HCT116 (cell line): ENCODE measurements around the gene TBC1D16. TPM values are rescaled to one million over a fixed set of nuclear protein-coding genes. Genes with fewer than 3 reads are reported as not detected.

Experiments used
- ATAC-seq: fragments of 200-7000 bp; cut with Tn5 transposase; 2 replicates; pipeline ENCODE4 v1.9.1; 2020; ENCODE audit warnings: mild to moderate bottlenecking, moderate library complexity
- BruUV-seq: library from RNA; stranded (reverse); fragments of 400-500 nt; replicated peaks from 2 replicates; lab custom pipeline; 2021; lab: Mats Ljungman, UMichigan
- CTCF ChIA-PET: fragments of 300-600 bp; sonication (Branson Sonifier 250); formaldehyde crosslinking; loops from one replicate; lab custom pipeline; 2021; ENCODE audit warnings: antibody characterized with exemption; lab: Charles Lee
- POLR2A ChIA-PET: fragments of 300-600, 350-600 bp; sonication (Branson Sonifier 250); formaldehyde crosslinking; loops from one replicate; lab custom pipeline; 2021; ENCODE audit warnings: antibody characterized with exemption; lab: Charles Lee
- RAD21 ChIA-PET, 2 experiments: fragments of 300-600 bp; sonication (Branson Sonifier 250); formaldehyde crosslinking; loops; one replicate each; lab custom pipeline; 2023; ENCODE audit warnings: low total read pairs in 2 of 2; ENCODE audit not compliant: uncharacterized antibody in 2 of 2, unreplicated experiment in 2 of 2, low non-redundant PET in 1 of 2; lab: Charles Lee
- DNase-seq: peaks from one replicate; pipeline ENCODE4 v3.0.0-alpha.2; 2010; ENCODE audit warnings: low read depth, low spot score
- H2AFZ ChIP-seq: fragments of 200-600 bp; shearing (Covaris generic), sonication (generic); 2 replicates; pipeline ENCODE4 v1.6.1; 2017; ENCODE audit warnings: low read depth, mixed run types, mixed read lengths, antibody characterized with exemption, low read length; ENCODE audit not compliant: poor library complexity, severe bottlenecking
- H3K27ac ChIP-seq: 2 replicates; pipeline ENCODE4 v1.5.1; 2012; ENCODE audit warnings: low read depth, low read length
- H3K27me3 ChIP-seq: fragments of 200-600 bp; sonication (generic); 2 replicates; pipeline ENCODE4 v1.6.1; 2016; ENCODE audit warnings: mixed run types, low read length, mixed read lengths; ENCODE audit not compliant: insufficient read depth
- H3K36me3 ChIP-seq, 2 experiments: fragments of 200-500 bp in 1 of 2; fragments of 200-600 bp in 1 of 2; sonication (Bioruptor generic) in 1 of 2; sonication (generic) in 1 of 2; 2 replicates each; pipeline versions ENCODE4 v1.5.1 to v1.6.1; 2014 to 2016; ENCODE audit warnings: low read length in 2 of 2, inconsistent platforms in 1 of 2, mixed read lengths in 1 of 2, mixed run types in 1 of 2; ENCODE audit not compliant: insufficient read depth in 2 of 2, control insufficient read depth in 1 of 2
- H3K4me1 ChIP-seq, 2 experiments: fragments of 200-600 bp in 1 of 2; sonication (generic) in 1 of 2; 2 replicates each; pipeline versions ENCODE4 v1.5.1 to v1.6.1; 2012 to 2017; ENCODE audit warnings: low read length in 2 of 2, inconsistent platforms in 1 of 2, mild to moderate bottlenecking in 1 of 2, mixed read lengths in 1 of 2, mixed run types in 1 of 2, moderate library complexity in 1 of 2; ENCODE audit not compliant: insufficient read depth in 2 of 2, control insufficient read depth in 1 of 2
- H3K4me2 ChIP-seq: fragments of 200-600 bp; sonication (generic); 2 replicates; pipeline ENCODE4 v1.6.1; 2017; ENCODE audit warnings: mixed run types, low read length, mixed read lengths
- H3K4me3 ChIP-seq, 2 experiments: fragments of 200-600 bp in 1 of 2; sonication (generic) in 1 of 2; replicated peaks in 1 of 2; 2 replicates each; pipeline ENCODE4 v1.5.1; 2011 to 2016; ENCODE audit warnings: low read length in 2 of 2, control low read depth in 1 of 2, low read depth in 1 of 2, mild to moderate bottlenecking in 1 of 2, mixed read lengths in 1 of 2, mixed run types in 1 of 2
- H3K79me2 ChIP-seq: fragments of 200-600 bp; sonication (generic); 2 replicates; pipeline ENCODE4 v1.6.1; 2017; ENCODE audit warnings: mild to moderate bottlenecking, mixed run types, low read length, moderate library complexity, mixed read lengths; ENCODE audit not compliant: insufficient read depth
- H3K9ac ChIP-seq: fragments of 200-600 bp; sonication (generic); 2 replicates; pipeline ENCODE4 v1.6.1; 2016; ENCODE audit warnings: low read length, mixed read lengths
- H3K9me2 ChIP-seq: fragments of 200-600 bp; sonication (generic), shearing (Covaris generic); 2 replicates; pipeline ENCODE4 v1.6.1; 2017; ENCODE audit warnings: mixed run types, mild to moderate bottlenecking, moderate library complexity; ENCODE audit not compliant: insufficient read depth
- H3K9me3 ChIP-seq, 2 experiments: fragments of 200-500 bp in 1 of 2; fragments of 200-600 bp in 1 of 2; sonication (Bioruptor generic) in 1 of 2; sonication (generic) in 1 of 2; 2 replicates each; pipeline ENCODE4 v1.6.1; 2014 to 2017; ENCODE audit warnings: low read length in 2 of 2, mixed read lengths in 2 of 2, inconsistent platforms in 1 of 2, low read depth in 1 of 2, mild to moderate bottlenecking in 1 of 2, mixed run types in 1 of 2, moderate library complexity in 1 of 2; ENCODE audit not compliant: control insufficient read depth in 1 of 2, insufficient read depth in 1 of 2
- H4K20me1 ChIP-seq: fragments of 200-600 bp; sonication (generic), shearing (Covaris generic); 2 replicates; pipeline ENCODE4 v1.6.1; 2017; ENCODE audit warnings: mixed run types, mild to moderate bottlenecking, moderate library complexity; ENCODE audit not compliant: insufficient read depth
- CBX3 ChIP-seq: IDR thresholded peaks from 2 replicates; pipeline ENCODE4 v1.6.1; 2012; ENCODE audit warnings: low read depth
- ELF1 ChIP-seq: IDR thresholded peaks from 2 replicates; pipeline ENCODE4 v1.6.1; 2012; ENCODE audit warnings: low read depth, borderline replicate concordance
- EZH2phosphoT487 ChIP-seq: fragments of 200-600 bp; IDR thresholded peaks from 2 replicates; pipeline ENCODE4 v1.6.1; 2018; ENCODE audit warnings: antibody characterized with exemption, borderline replicate concordance
- POLR2A ChIP-seq: IDR thresholded peaks from 2 replicates; pipeline ENCODE4 v1.7.0; 2011; ENCODE audit warnings: borderline replicate concordance; ENCODE audit not compliant: insufficient read depth, insufficient read length; ENCODE audit errors: extremely low read depth
- POLR2AphosphoS5 ChIP-seq: IDR thresholded peaks from 2 replicates; pipeline ENCODE4 v1.6.1; 2011; ENCODE audit warnings: mild to moderate bottlenecking, low read depth, low read length, moderate library complexity
- SIN3A ChIP-seq: IDR thresholded peaks from 2 replicates; pipeline ENCODE4 v1.6.1; 2012; ENCODE audit warnings: low read depth
- SRF ChIP-seq: IDR thresholded peaks from 2 replicates; pipeline ENCODE4 v1.6.1; 2012; ENCODE audit warnings: low read depth
- TCF7L2 ChIP-seq: IDR thresholded peaks from 2 replicates; pipeline ENCODE4 v1.7.0; 2011; ENCODE audit warnings: borderline replicate concordance, inconsistent platforms; ENCODE audit not compliant: insufficient read depth, insufficient read length; ENCODE audit errors: extremely low read depth
- ZFX ChIP-seq: fragments of 450-650 bp; IDR thresholded peaks from 2 replicates; pipeline ENCODE4 v1.6.1; 2017
- ZNF274 ChIP-seq: fragments of 200-500 bp; sonication (Bioruptor generic); IDR thresholded peaks from 2 replicates; pipeline ENCODE4 v1.6.1; 2014; ENCODE audit warnings: mild to moderate bottlenecking, low read depth, low read length, inconsistent platforms
- intact Hi-C: fragments of 100-400 bp; cut with micrococcal nuclease; formaldehyde crosslinking; loops from 2 replicates; pipeline ENCODE4 v1.10.0; 2022
- total RNA-seq: library from RNA; stranded (reverse); gene quantifications from one replicate; pipeline ENCODE4 v1.2.1, GENCODE V29; 2021; ENCODE audit not compliant: unreplicated experiment
- TF ChIP-seq, protein P1 (sequence below): IDR thresholded peaks from 2 replicates; pipeline ENCODE4 v1.6.1; 2012
- TF ChIP-seq, protein P2 (sequence below), 3 experiments: fragments of 200-600 bp in 1 of 3; sonication (generic) in 1 of 3; IDR thresholded peaks in 2 of 3; conservative IDR thresholded peaks in 1 of 3; 2 replicates each; pipeline ENCODE4 v1.5.1; 2012 to 2017; ENCODE audit warnings: low read depth in 2 of 3, low read length in 2 of 3, antibody characterized with exemption in 1 of 3, borderline replicate concordance in 1 of 3, control low read depth in 1 of 3, mild to moderate bottlenecking in 1 of 3, mixed read lengths in 1 of 3, mixed run types in 1 of 3, moderate library complexity in 1 of 3; ENCODE audit not compliant: insufficient read depth in 1 of 3

The TBC1D16 gene
- total RNA-seq, 1 experiment from 2014 or later: 31.1 TPM

GRCh38 chr17:79919164-79919585 is 116.5 kb downstream of the TBC1D16 start:
- Histone ChIP-seq H2AFZ (no peak overlapping the region), H3K9me3 (no peaks in the 10 kb centered on the region), H3K27me3 (no peaks in the 10 kb centered on the region), H3K36me3 (no peaks in the 10 kb centered on the region), H3K79me2 (no peaks in the 10 kb centered on the region), H3K27ac (peak overlapping the region; percentile 28; the same call in 1 of the 2 replicates), H4K20me1 (no peaks in the 10 kb centered on the region), H3K9ac (no peak overlapping the region), H3K4me2 (peak overlapping the region; percentile 26; the same call in 1 of the 2 replicates), H3K9me2 (no peaks in the 10 kb centered on the region), H3K4me3 (no peak overlapping the region), H3K4me1 (peaks cover 34 to 40% of the 10 kb centered on the region in 2 experiments)
- BruUV-seq: no TSS peak
- RAD21 ChIA-PET: no interaction called here
- POLR2A ChIA-PET: interaction anchor here (0.6 to 0.7 kb wide), 2 partner anchors 82 to 902 kb away, joined by 3 to 7 read pairs; no protein-coding TSS in a partner anchor
- intact Hi-C loops: loop anchor here (5.0 kb wide), 2 partner anchors 68 to 112 kb away; no protein-coding TSS in a partner anchor
- TF ChIP-seq EZH2phosphoT487 (no peak), CBX3 (no peak), SIN3A (no peak), ZNF274 (no peak), ELF1 (no peak), POLR2AphosphoS5 (peak; percentile 19; the same call in 1 of the 2 replicates), SRF (no peak), POLR2A (no peak), TCF7L2 (no peak), ZFX (0 out of 2 replicates have a peak, but pooled peaks have one; percentile 29)
- TF ChIP-seq, protein P1, sequence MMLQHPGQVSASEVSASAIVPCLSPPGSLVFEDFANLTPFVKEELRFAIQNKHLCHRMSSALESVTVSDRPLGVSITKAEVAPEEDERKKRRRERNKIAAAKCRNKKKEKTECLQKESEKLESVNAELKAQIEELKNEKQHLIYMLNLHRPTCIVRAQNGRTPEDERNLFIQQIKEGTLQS: no peak
- TF ChIP-seq, protein P2, sequence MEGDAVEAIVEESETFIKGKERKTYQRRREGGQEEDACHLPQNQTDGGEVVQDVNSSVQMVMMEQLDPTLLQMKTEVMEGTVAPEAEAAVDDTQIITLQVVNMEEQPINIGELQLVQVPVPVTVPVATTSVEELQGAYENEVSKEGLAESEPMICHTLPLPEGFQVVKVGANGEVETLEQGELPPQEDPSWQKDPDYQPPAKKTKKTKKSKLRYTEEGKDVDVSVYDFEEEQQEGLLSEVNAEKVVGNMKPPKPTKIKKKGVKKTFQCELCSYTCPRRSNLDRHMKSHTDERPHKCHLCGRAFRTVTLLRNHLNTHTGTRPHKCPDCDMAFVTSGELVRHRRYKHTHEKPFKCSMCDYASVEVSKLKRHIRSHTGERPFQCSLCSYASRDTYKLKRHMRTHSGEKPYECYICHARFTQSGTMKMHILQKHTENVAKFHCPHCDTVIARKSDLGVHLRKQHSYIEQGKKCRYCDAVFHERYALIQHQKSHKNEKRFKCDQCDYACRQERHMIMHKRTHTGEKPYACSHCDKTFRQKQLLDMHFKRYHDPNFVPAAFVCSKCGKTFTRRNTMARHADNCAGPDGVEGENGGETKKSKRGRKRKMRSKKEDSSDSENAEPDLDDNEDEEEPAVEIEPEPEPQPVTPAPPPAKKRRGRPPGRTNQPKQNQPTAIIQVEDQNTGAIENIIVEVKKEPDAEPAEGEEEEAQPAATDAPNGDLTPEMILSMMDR (IDR thresholded peaks at IDR 0.05 in 2 of 3, conservative IDR thresholded peaks at IDR 0.05 in 1 of 3; ENCODE audit: borderline replicate concordance in 1 of 3, insufficient read depth in 1 of 3, low read depth in 2 of 3, low read length in 2 of 3): no peak
- 0 out of 2 replicates have a peak, but pooled peaks have one; percentile 6 for ATAC-seq
- CTCF ChIA-PET: interaction anchor here (0.9 to 1.4 kb wide), 2 partner anchors 111 to 178 kb away, joined by 3 read pairs; no protein-coding TSS in a partner anchor
- DNase-seq: no peak
